ENCODE data around the gene LCORL.

The LCORL gene

GRCh38 chr4:17939054-17939453 lies 82.5 kb downstream of the LCORL start:
- H3K4me1 Mint-ChIP-seq (ENCODE audit: low read depth), result no peaks in the 10 kb centered on the region
- H3K4me3 Mint-ChIP-seq, result no peak overlapping the region
- H3K27ac Mint-ChIP-seq, result no peak overlapping the region
- peaks cover 31% of the 10 kb centered on the region for H3K36me3 Mint-ChIP-seq (ENCODE audit: low read depth)
- no peaks in the 10 kb centered on the region for H3K27me3 Mint-ChIP-seq
- H3K9me3 Mint-ChIP-seq, result peaks cover 9% of the 10 kb centered on the region
- intact Hi-C loops (cut with micrococcal nuclease), result no loop called here

- Mint-ChIP-seq H3K36me3 (ENCODE audit: low read depth) (peaks cover 30% of the 10 kb centered on the region), H3K4me3 (no peak overlapping the region), H3K27me3 (no peaks in the 10 kb centered on the region), H3K4me1 (ENCODE audit: low read depth) (no peaks in the 10 kb centered on the region), H3K27ac (no peak overlapping the region), H3K9me3 (peaks cover 31% of the 10 kb centered on the region)
- intact Hi-C loops (cut with micrococcal nuclease), result no loop called here
Measured at GRCh38 chr4:17934286-17934685, 87.3 kb downstream of the LCORL start.

- no peak overlapping the region for H3K4me3 Mint-ChIP-seq
- peaks cover 21% of the 10 kb centered on the region for H3K36me3 Mint-ChIP-seq (ENCODE audit: low read depth)
- no peaks in the 10 kb centered on the region for H3K27me3 Mint-ChIP-seq
- no peaks in the 10 kb centered on the region for H3K4me1 Mint-ChIP-seq (ENCODE audit: low read depth)
- peaks cover 31% of the 10 kb centered on the region for H3K9me3 Mint-ChIP-seq
- intact Hi-C loops (cut with micrococcal nuclease), result no loop called here
- no peak overlapping the region for H3K27ac Mint-ChIP-seq
Measured at GRCh38 chr4:17933126-17933525, 88.4 kb downstream of the LCORL start.

- H3K4me1 Mint-ChIP-seq (ENCODE audit: low read depth), result no peaks in the 10 kb centered on the region
- H3K36me3 Mint-ChIP-seq (ENCODE audit: low read depth), result peaks cover 19% of the 10 kb centered on the region
- intact Hi-C loops (cut with micrococcal nuclease), result no loop called here
- H3K9me3 Mint-ChIP-seq, result peaks cover 31% of the 10 kb centered on the region
- H3K27ac Mint-ChIP-seq, result no peak overlapping the region
- no peaks in the 10 kb centered on the region for H3K27me3 Mint-ChIP-seq
- H3K4me3 Mint-ChIP-seq, result no peak overlapping the region
Measured at GRCh38 chr4:17932041-17932440, 89.5 kb downstream of the LCORL start.

GRCh38 chr4:17930256-17930655 lies 91.3 kb downstream of the LCORL start:
- H3K4me3 Mint-ChIP-seq, result no peak overlapping the region
- H3K27ac Mint-ChIP-seq, result no peak overlapping the region
- no peaks in the 10 kb centered on the region for H3K4me1 Mint-ChIP-seq (ENCODE audit: low read depth)
- intact Hi-C loops (cut with micrococcal nuclease), result no loop called here
- H3K27me3 Mint-ChIP-seq, result no peaks in the 10 kb centered on the region
- peaks cover 24% of the 10 kb centered on the region for H3K9me3 Mint-ChIP-seq
- H3K36me3 Mint-ChIP-seq (ENCODE audit: low read depth), result peaks cover 19% of the 10 kb centered on the region

GRCh38 chr4:17924189-17924588 lies 97.4 kb downstream of the LCORL start:
- H3K27ac Mint-ChIP-seq, result no peak overlapping the region
- no peak overlapping the region for H3K4me3 Mint-ChIP-seq
- H3K9me3 Mint-ChIP-seq, result no peaks in the 10 kb centered on the region
- no peaks in the 10 kb centered on the region for H3K27me3 Mint-ChIP-seq
- H3K36me3 Mint-ChIP-seq (ENCODE audit: low read depth), result peaks cover 20% of the 10 kb centered on the region
- peaks cover 22% of the 10 kb centered on the region for H3K4me1 Mint-ChIP-seq (ENCODE audit: low read depth)
- intact Hi-C loops (cut with micrococcal nuclease), result no loop called here

GRCh38 chr4:17921451-17921850 lies 100.1 kb downstream of the LCORL start:
- Mint-ChIP-seq H3K4me3 (no peak overlapping the region), H3K36me3 (ENCODE audit: low read depth) (peaks cover 42% of the 10 kb centered on the region), H3K4me1 (ENCODE audit: low read depth) (peaks cover 27% of the 10 kb centered on the region), H3K27me3 (no peaks in the 10 kb centered on the region), H3K9me3 (peaks cover under 1% of the 10 kb centered on the region), H3K27ac (no peak overlapping the region)
- intact Hi-C loops (cut with micrococcal nuclease), result no loop called here

GRCh38 chr4:17920681-17921080 lies 100.9 kb downstream of the LCORL start:
- intact Hi-C loops (cut with micrococcal nuclease), result no loop called here
- Mint-ChIP-seq H3K27ac (no peak overlapping the region), H3K4me1 (ENCODE audit: low read depth) (peaks cover 34% of the 10 kb centered on the region), H3K27me3 (no peaks in the 10 kb centered on the region), H3K36me3 (ENCODE audit: low read depth) (peaks cover 48% of the 10 kb centered on the region), H3K4me3 (no peak overlapping the region), H3K9me3 (peaks cover 8% of the 10 kb centered on the region)

GRCh38 chr4:17915439-17915838 lies 106.1 kb downstream of the LCORL start:
- Mint-ChIP-seq H3K27ac (no peak overlapping the region), H3K4me3 (no peak overlapping the region), H3K4me1 (ENCODE audit: low read depth) (peaks cover 15% of the 10 kb centered on the region), H3K9me3 (peaks cover 8% of the 10 kb centered on the region), H3K27me3 (no peaks in the 10 kb centered on the region), H3K36me3 (ENCODE audit: low read depth) (peaks cover 54% of the 10 kb centered on the region)
- intact Hi-C loops (cut with micrococcal nuclease), result no loop called here

GRCh38 chr4:17912011-17912410 lies 109.5 kb downstream of the LCORL start:
- no peaks in the 10 kb centered on the region for H3K27me3 Mint-ChIP-seq
- peaks cover 8% of the 10 kb centered on the region for H3K9me3 Mint-ChIP-seq
- H3K4me3 Mint-ChIP-seq, result no peak overlapping the region
- intact Hi-C loops (cut with micrococcal nuclease), result no loop called here
- H3K4me1 Mint-ChIP-seq (ENCODE audit: low read depth), result peaks cover 14% of the 10 kb centered on the region
- no peak overlapping the region for H3K27ac Mint-ChIP-seq
- peaks cover 45% of the 10 kb centered on the region for H3K36me3 Mint-ChIP-seq (ENCODE audit: low read depth)

- peaks cover 8% of the 10 kb centered on the region for H3K9me3 Mint-ChIP-seq
- H3K36me3 Mint-ChIP-seq (ENCODE audit: low read depth), result peaks cover 44% of the 10 kb centered on the region
- H3K4me3 Mint-ChIP-seq, result no peak overlapping the region
- intact Hi-C loops (cut with micrococcal nuclease), result no loop called here
- no peaks in the 10 kb centered on the region for H3K27me3 Mint-ChIP-seq
- H3K4me1 Mint-ChIP-seq (ENCODE audit: low read depth), result peaks cover 10% of the 10 kb centered on the region
- H3K27ac Mint-ChIP-seq, result no peak overlapping the region
Measured at GRCh38 chr4:17911608-17912007, 109.9 kb downstream of the LCORL start.

GRCh38 chr4:17898553-17899055 lies 123.0 kb downstream of the LCORL start:
- Mint-ChIP-seq H3K4me1 (ENCODE audit: low read depth) (no peaks in the 10 kb centered on the region), H3K27ac (no peak overlapping the region), H3K9me3 (no peaks in the 10 kb centered on the region), H3K4me3 (no peak overlapping the region), H3K36me3 (ENCODE audit: low read depth) (peaks cover 50% of the 10 kb centered on the region), H3K27me3 (no peaks in the 10 kb centered on the region)
- intact Hi-C loops (cut with micrococcal nuclease), result no loop called here

- Mint-ChIP-seq H3K4me1 (ENCODE audit: low read depth) (no peaks in the 10 kb centered on the region), H3K4me3 (no peak overlapping the region), H3K27ac (no peak overlapping the region), H3K9me3 (no peaks in the 10 kb centered on the region), H3K36me3 (ENCODE audit: low read depth) (peaks cover 29% of the 10 kb centered on the region), H3K27me3 (no peaks in the 10 kb centered on the region)
- intact Hi-C loops (cut with micrococcal nuclease), result no loop called here
Measured at GRCh38 chr4:17895481-17895880, 126.1 kb downstream of the LCORL start.

- Mint-ChIP-seq H3K36me3 (ENCODE audit: low read depth) (peaks cover 25% of the 10 kb centered on the region), H3K4me3 (no peak overlapping the region), H3K27me3 (no peaks in the 10 kb centered on the region), H3K9me3 (no peaks in the 10 kb centered on the region), H3K27ac (no peak overlapping the region), H3K4me1 (ENCODE audit: low read depth) (no peaks in the 10 kb centered on the region)
- intact Hi-C loops (cut with micrococcal nuclease), result no loop called here
Measured at GRCh38 chr4:17894421-17894820, 127.1 kb downstream of the LCORL start.

- Mint-ChIP-seq H3K9me3 (no peaks in the 10 kb centered on the region), H3K27ac (no peak overlapping the region), H3K4me3 (no peak overlapping the region), H3K4me1 (ENCODE audit: low read depth) (no peaks in the 10 kb centered on the region), H3K36me3 (ENCODE audit: low read depth) (peaks cover 8% of the 10 kb centered on the region), H3K27me3 (no peaks in the 10 kb centered on the region)
- intact Hi-C loops (cut with micrococcal nuclease), result no loop called here
Measured at GRCh38 chr4:17889692-17890091, 131.9 kb downstream of the LCORL start.
